Suprapubic skin (tissue), 3 donors: ENCODE data around the gene AVL9.

Experiments
- CTCF ChIP-seq, 2 donors: fragments of 200-600 bp in 1 of 2; fragments of 450-650 bp in 1 of 2; sonication (generic) in 1 of 2; IDR thresholded peaks; one replicate each; pipeline ENCODE4 v1.5.1; 2016 to 2019; ENCODE audit warnings: antibody characterized with exemption in 2 of 2, mild to moderate bottlenecking in 1 of 2, moderate library complexity in 1 of 2
- EP300 ChIP-seq: sonication (generic); formaldehyde crosslinking; IDR thresholded peaks from one replicate; pipeline ENCODE4 v1.6.1; 2017; ENCODE audit warnings: antibody characterized with exemption
- POLR2A ChIP-seq, 2 donors: fragments of 450-650 bp; IDR thresholded peaks; one replicate each; pipeline ENCODE4 v1.6.1; 2017; ENCODE audit warnings: antibody characterized with exemption in 2 of 2, mild to moderate bottlenecking in 2 of 2, moderate library complexity in 2 of 2

GRCh38 chr7:32592701-32593100 is 97.4 kb downstream of the AVL9 start:
- TF ChIP-seq CTCF (IDR thresholded peaks at IDR 0.05) (no peak), EP300 (no peak), POLR2A (IDR thresholded peaks at IDR 0.05) (no peak)
